Measurements from ENCODE around the gene PHACTR3.

PHACTR3 gene

DNA sequence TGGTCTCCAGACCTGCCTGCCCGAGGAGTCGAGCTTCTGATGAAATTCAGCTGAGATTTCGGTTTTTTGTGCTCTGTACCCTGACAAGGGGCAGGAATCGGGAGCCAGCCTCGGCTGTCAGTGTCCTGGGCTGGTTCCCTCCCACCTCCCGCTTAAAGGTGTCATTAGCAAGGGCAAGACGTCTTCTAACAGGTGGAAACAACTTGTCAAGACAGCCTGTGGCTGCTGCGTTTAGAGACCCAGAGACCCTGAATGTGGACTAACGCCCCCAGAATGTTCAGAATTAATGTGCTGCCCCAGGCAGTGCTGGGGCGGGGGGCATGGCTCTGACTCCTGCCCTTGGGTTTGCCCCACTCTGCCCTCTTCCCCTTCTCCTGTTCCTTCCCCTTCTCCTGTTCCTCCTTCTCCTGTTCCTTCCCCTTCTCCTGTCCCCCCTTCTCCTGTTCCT, 69.7 kb downstream of the PHACTR3 start:
- H3K4me2 ChIP-seq (ENCODE audit: low read length) = no peak overlapping the region
- H3K27ac ChIP-seq (ENCODE audit: low read depth, low read length) = no peak overlapping the region
- no peaks in the 10 kb centered on the region for H3K9me2 ChIP-seq (replicated peaks; ENCODE audit: control insufficient read depth, low read length)
- H3K36me3 ChIP-seq (ENCODE audit: control insufficient read depth, low read length) = no peaks in the 10 kb centered on the region
- no peak overlapping the region for H3K4me3 ChIP-seq (ENCODE audit: low read length)
- TF ChIP-seq, protein P1, sequence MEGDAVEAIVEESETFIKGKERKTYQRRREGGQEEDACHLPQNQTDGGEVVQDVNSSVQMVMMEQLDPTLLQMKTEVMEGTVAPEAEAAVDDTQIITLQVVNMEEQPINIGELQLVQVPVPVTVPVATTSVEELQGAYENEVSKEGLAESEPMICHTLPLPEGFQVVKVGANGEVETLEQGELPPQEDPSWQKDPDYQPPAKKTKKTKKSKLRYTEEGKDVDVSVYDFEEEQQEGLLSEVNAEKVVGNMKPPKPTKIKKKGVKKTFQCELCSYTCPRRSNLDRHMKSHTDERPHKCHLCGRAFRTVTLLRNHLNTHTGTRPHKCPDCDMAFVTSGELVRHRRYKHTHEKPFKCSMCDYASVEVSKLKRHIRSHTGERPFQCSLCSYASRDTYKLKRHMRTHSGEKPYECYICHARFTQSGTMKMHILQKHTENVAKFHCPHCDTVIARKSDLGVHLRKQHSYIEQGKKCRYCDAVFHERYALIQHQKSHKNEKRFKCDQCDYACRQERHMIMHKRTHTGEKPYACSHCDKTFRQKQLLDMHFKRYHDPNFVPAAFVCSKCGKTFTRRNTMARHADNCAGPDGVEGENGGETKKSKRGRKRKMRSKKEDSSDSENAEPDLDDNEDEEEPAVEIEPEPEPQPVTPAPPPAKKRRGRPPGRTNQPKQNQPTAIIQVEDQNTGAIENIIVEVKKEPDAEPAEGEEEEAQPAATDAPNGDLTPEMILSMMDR (IDR thresholded peaks at IDR 0.05; ENCODE audit: low read depth, low read length, poor library complexity, severe bottlenecking) = no peak
- no peak for TF ChIP-seq EZH2phosphoT487 (IDR thresholded peaks at IDR 0.05; ENCODE audit: borderline replicate concordance, low read length)
- H3K79me2 ChIP-seq (ENCODE audit: control insufficient read depth, low read length) = no peaks in the 10 kb centered on the region
- H3K4me1 ChIP-seq (ENCODE audit: control insufficient read depth, low read length) = no peaks in the 10 kb centered on the region
- H3F3A ChIP-seq (ENCODE audit: control insufficient read depth, insufficient read depth) = no peaks in the 10 kb centered on the region
- H3K9me3 ChIP-seq (ENCODE audit: control insufficient read depth, insufficient read depth, low read length) = no peaks in the 10 kb centered on the region
- H4K20me1 ChIP-seq (ENCODE audit: control insufficient read depth, insufficient read depth, low read depth, low read length) = no peaks in the 10 kb centered on the region
- H3K27me3 ChIP-seq (ENCODE audit: control insufficient read depth, low read length) = no peaks in the 10 kb centered on the region

GRCh38 chr20:59676126-59676850, 71.9 kb downstream of the PHACTR3 start:
- Histone ChIP-seq H3K27ac (ENCODE audit: low read depth, low read length) (no peak overlapping the region), H3F3A (ENCODE audit: control insufficient read depth, insufficient read depth) (no peaks in the 10 kb centered on the region), H3K9me3 (ENCODE audit: control insufficient read depth, insufficient read depth, low read length) (no peaks in the 10 kb centered on the region), H3K4me3 (ENCODE audit: low read length) (no peak overlapping the region), H3K9me2 (replicated peaks; ENCODE audit: control insufficient read depth, low read length) (no peaks in the 10 kb centered on the region), H4K20me1 (ENCODE audit: control insufficient read depth, insufficient read depth, low read depth, low read length) (no peaks in the 10 kb centered on the region), H3K79me2 (ENCODE audit: control insufficient read depth, low read length) (no peaks in the 10 kb centered on the region), H3K4me2 (ENCODE audit: low read length) (no peak overlapping the region), H3K27me3 (ENCODE audit: control insufficient read depth, low read length) (no peaks in the 10 kb centered on the region), H3K4me1 (ENCODE audit: control insufficient read depth, low read length) (no peaks in the 10 kb centered on the region), H3K36me3 (ENCODE audit: control insufficient read depth, low read length) (no peaks in the 10 kb centered on the region)
- no peak for TF ChIP-seq EZH2phosphoT487 (IDR thresholded peaks at IDR 0.05; ENCODE audit: borderline replicate concordance, low read length)
- TF ChIP-seq, protein P1 (IDR thresholded peaks at IDR 0.05; ENCODE audit: low read depth, low read length, poor library complexity, severe bottlenecking) = no peak

GRCh38 chr20:59676851-59677182, 72.5 kb downstream of the PHACTR3 start:
- Histone ChIP-seq H3K27ac (ENCODE audit: low read depth, low read length) (no peak overlapping the region), H3K4me2 (ENCODE audit: low read length) (no peak overlapping the region), H3K4me1 (ENCODE audit: control insufficient read depth, low read length) (no peaks in the 10 kb centered on the region), H3K36me3 (ENCODE audit: control insufficient read depth, low read length) (no peaks in the 10 kb centered on the region), H3K27me3 (ENCODE audit: control insufficient read depth, low read length) (no peaks in the 10 kb centered on the region), H4K20me1 (ENCODE audit: control insufficient read depth, insufficient read depth, low read depth, low read length) (no peaks in the 10 kb centered on the region), H3K9me2 (replicated peaks; ENCODE audit: control insufficient read depth, low read length) (no peaks in the 10 kb centered on the region), H3K79me2 (ENCODE audit: control insufficient read depth, low read length) (no peaks in the 10 kb centered on the region), H3K4me3 (ENCODE audit: low read length) (no peak overlapping the region), H3K9me3 (ENCODE audit: control insufficient read depth, insufficient read depth, low read length) (no peaks in the 10 kb centered on the region), H3F3A (ENCODE audit: control insufficient read depth, insufficient read depth) (no peaks in the 10 kb centered on the region)
- TF ChIP-seq, protein P1 (IDR thresholded peaks at IDR 0.05; ENCODE audit: low read depth, low read length, poor library complexity, severe bottlenecking) = no peak
- TF ChIP-seq EZH2phosphoT487 (IDR thresholded peaks at IDR 0.05; ENCODE audit: borderline replicate concordance, low read length) = no peak
